Fibroblast of lung (primary cell): Measurements from ENCODE around the gene PELI3. TPM values are rescaled to one million over a fixed set of nuclear protein-coding genes. Genes with fewer than 3 reads are reported as not detected.

Experiments used
- DNase-seq, 2 donors: peaks; one replicate each; pipeline versions ENCODE4 v3.0.0 to v3.0.0-alpha.2; 2010; ENCODE audit warnings: low read depth in 2 of 2
- H2AFZ ChIP-seq: 2 replicates; pipeline ENCODE4 v1.5.1; 2012; ENCODE audit warnings: low read length, control low read depth, inconsistent platforms
- H3K27ac ChIP-seq: 2 replicates; pipeline ENCODE4 v1.5.1; 2011; ENCODE audit warnings: low read length, control low read depth; ENCODE audit not compliant: insufficient read depth
- H3K27me3 ChIP-seq: 2 replicates; pipeline ENCODE4 v1.5.1; 2011; ENCODE audit warnings: mild to moderate bottlenecking, low read length; ENCODE audit not compliant: control insufficient read depth, insufficient read depth
- H3K36me3 ChIP-seq: 2 replicates; pipeline ENCODE4 v1.5.1; 2011; ENCODE audit warnings: low read length; ENCODE audit not compliant: control insufficient read depth, insufficient read depth
- H3K4me1 ChIP-seq: 2 replicates; pipeline ENCODE4 v1.5.1; 2011; ENCODE audit warnings: low read length; ENCODE audit not compliant: control insufficient read depth, insufficient read depth; ENCODE audit errors: extremely low read depth
- H3K4me2 ChIP-seq: 2 replicates; pipeline ENCODE4 v1.5.1; 2011; ENCODE audit warnings: low read length, control low read depth; ENCODE audit not compliant: insufficient read depth; ENCODE audit errors: extremely low read depth
- H3K4me3 ChIP-seq, 4 experiments: fragments of 200-600 bp in 1 of 4; sonication (generic) in 1 of 4; replicated peaks in 1 of 4; 2 replicates each; pipeline ENCODE4 v1.5.1; 2011 to 2016; ENCODE audit warnings: low read length in 4 of 4, low read depth in 3 of 4, mild to moderate bottlenecking in 3 of 4, control low read depth in 2 of 4, inconsistent platforms in 1 of 4, mixed read lengths in 1 of 4; ENCODE audit not compliant: insufficient read depth in 1 of 4; ENCODE audit errors: control extremely low read depth in 1 of 4
- H3K79me2 ChIP-seq: 2 replicates; pipeline ENCODE4 v1.5.1; 2012; ENCODE audit warnings: mild to moderate bottlenecking, low read length, inconsistent platforms; ENCODE audit not compliant: control insufficient read depth, insufficient read depth
- H3K9ac ChIP-seq: 2 replicates; pipeline ENCODE4 v1.5.1; 2011; ENCODE audit warnings: mild to moderate bottlenecking, low read length, control low read depth; ENCODE audit not compliant: insufficient read depth
- H3K9me3 ChIP-seq: 2 replicates; pipeline ENCODE4 v1.5.1; 2012; ENCODE audit warnings: low read depth, low read length; ENCODE audit not compliant: control insufficient read depth, insufficient read depth
- H4K20me1 ChIP-seq: 2 replicates; pipeline ENCODE4 v1.5.1; 2011; ENCODE audit warnings: low read length; ENCODE audit not compliant: control insufficient read depth, insufficient read depth; ENCODE audit errors: extremely low read depth
- CTCF ChIP-seq, 2 donors: IDR thresholded peaks in 1 of 2; conservative IDR thresholded peaks in 1 of 2; 1 replicate in 1 of 2; 2 replicates in 1 of 2; pipeline ENCODE4 v1.5.1; 2011 to 2012; ENCODE audit warnings: low read length in 2 of 2, control low read depth in 1 of 2, inconsistent platforms in 1 of 2, low read depth in 1 of 2, mild to moderate bottlenecking in 1 of 2
- EZH2 ChIP-seq: IDR thresholded peaks from 2 replicates; pipeline ENCODE4 v1.5.1; 2012; ENCODE audit warnings: low read length, control low read depth, mild to moderate bottlenecking; ENCODE audit errors: missing control alignments
- polyA plus RNA-seq, 2 donors: library from polyadenylated mRNA; depleted of rRNA in 1 of 2; stranded (reverse) in 1 of 2; unstranded in 1 of 2; fragments of >200 nt; gene quantifications; 2 replicates each; pipeline ENCODE4 v1.2.1, GENCODE V29; 2011 to 2012; ENCODE audit warnings: missing spikeins in 1 of 2
- total RNA-seq: library from RNA; depleted of rRNA; stranded (reverse); fragments of >200 nt; gene quantifications from 2 replicates; pipeline ENCODE4 v1.2.1, GENCODE V29; 2014

Gene PELI3
- total and polyA plus RNA-seq, 2 donors (not counting 1 experiment from before 2014, with no cell fraction given), result 5.0 to 20.3 TPM

- Histone ChIP-seq H3K4me3 (peak within 1 kb of the TSS; percentile 74 to 97 (median 88)), H3K9ac (peak within 1 kb of the TSS; percentile 96), H4K20me1 (no peaks in the 10 kb centered on the region), H3K4me1 (peaks cover 3% of the 10 kb centered on the region), H3K36me3 (peaks cover 5% of the 10 kb centered on the region), H3K4me2 (peak within 1 kb of the TSS; percentile 95), H3K9me3 (no peaks in the 10 kb centered on the region), H3K79me2 (peaks cover 5% of the 10 kb centered on the region), H3K27me3 (no peaks in the 10 kb centered on the region), H3K27ac (peak within 1 kb of the TSS; percentile 97), H2AFZ (peak within 1 kb of the TSS; percentile 79)
- no peak for TF ChIP-seq EZH2
- no peak for TF ChIP-seq CTCF (conservative IDR thresholded peaks at IDR 0.05 in 1 of 2, IDR thresholded peaks at IDR 0.05 in 1 of 2; ENCODE audit: low read depth in 1 of 2, low read length in 2 of 2)
- DNase-seq, result peak; percentile 95
Measured at GRCh38 chr11:66480117-66480938, 13.6 kb downstream of the PELI3 start, which contains the start of gene DPP3. DPP3 (plus strand) TSS chr11:66480434; CDS start chr11:66482201, 1,767 bp downstream.

GRCh38 chr11:66484806-66485380, 18.2 kb downstream of the PELI3 start:
- Histone ChIP-seq H3K79me2 (no peaks in the 10 kb centered on the region), H3K9me3 (no peaks in the 10 kb centered on the region), H3K36me3 (peaks cover 7% of the 10 kb centered on the region), H3K4me1 (no peaks in the 10 kb centered on the region), H4K20me1 (no peaks in the 10 kb centered on the region), H3K9ac (no peak overlapping the region), H2AFZ (no peak overlapping the region), H3K4me2 (no peak overlapping the region), H3K27me3 (no peaks in the 10 kb centered on the region), H3K27ac (no peak overlapping the region), H3K4me3 (no peak overlapping the region)
- no peak for DNase-seq
- no peak for TF ChIP-seq CTCF (conservative IDR thresholded peaks at IDR 0.05 in 1 of 2, IDR thresholded peaks at IDR 0.05 in 1 of 2; ENCODE audit: low read depth in 1 of 2, low read length in 2 of 2)
- no peak for TF ChIP-seq EZH2

- Histone ChIP-seq H3K27ac (no peak overlapping the region), H3K9ac (no peak overlapping the region), H3K9me3 (no peaks in the 10 kb centered on the region), H3K4me3 (no peak overlapping the region), H3K4me1 (no peaks in the 10 kb centered on the region), H3K27me3 (no peaks in the 10 kb centered on the region), H4K20me1 (no peaks in the 10 kb centered on the region), H2AFZ (no peak overlapping the region), H3K36me3 (peaks cover 10% of the 10 kb centered on the region), H3K79me2 (no peaks in the 10 kb centered on the region), H3K4me2 (no peak overlapping the region)
- TF ChIP-seq CTCF (conservative IDR thresholded peaks at IDR 0.05 in 1 of 2, IDR thresholded peaks at IDR 0.05 in 1 of 2; ENCODE audit: low read depth in 1 of 2, low read length in 2 of 2) (no peak), EZH2 (no peak)
- DNase-seq, result no peak
Measured at GRCh38 chr11:66488957-66489356, 22.3 kb downstream of the PELI3 start.
